ENCODE results near the gene ZNF660.

ZNF660 gene

GRCh38 chr3:44642337-44642736 lies 57.6 kb downstream of the ZNF660 start:
- no peak for DNase-seq

GRCh38 chr3:44643024-44643423 lies 58.3 kb downstream of the ZNF660 start:
- no peak for DNase-seq

- no peak for DNase-seq
Observed at GRCh38 chr3:44647771-44648170, 63.0 kb downstream of the ZNF660 start.

GRCh38 chr3:44648564-44649229 lies 63.9 kb downstream of the ZNF660 start, which contains the start of gene ZNF35:
Gene ZNF35, plus strand, starts transcription at chr3:44648732. Its CDS starts 2,336 bp downstream, at chr3:44651068.
- DNase-seq: peak in 1 of 2 donors; percentile 8
